Measurements from ENCODE around the gene CCDC88C. TPM values are rescaled to one million over a fixed set of nuclear protein-coding genes. Genes with fewer than 3 reads are reported as not detected.

Gene CCDC88C
- total RNA-seq, 6 donors from 2014 or later, result 33.1 to 119 (median 54.5) TPM

DNA sequence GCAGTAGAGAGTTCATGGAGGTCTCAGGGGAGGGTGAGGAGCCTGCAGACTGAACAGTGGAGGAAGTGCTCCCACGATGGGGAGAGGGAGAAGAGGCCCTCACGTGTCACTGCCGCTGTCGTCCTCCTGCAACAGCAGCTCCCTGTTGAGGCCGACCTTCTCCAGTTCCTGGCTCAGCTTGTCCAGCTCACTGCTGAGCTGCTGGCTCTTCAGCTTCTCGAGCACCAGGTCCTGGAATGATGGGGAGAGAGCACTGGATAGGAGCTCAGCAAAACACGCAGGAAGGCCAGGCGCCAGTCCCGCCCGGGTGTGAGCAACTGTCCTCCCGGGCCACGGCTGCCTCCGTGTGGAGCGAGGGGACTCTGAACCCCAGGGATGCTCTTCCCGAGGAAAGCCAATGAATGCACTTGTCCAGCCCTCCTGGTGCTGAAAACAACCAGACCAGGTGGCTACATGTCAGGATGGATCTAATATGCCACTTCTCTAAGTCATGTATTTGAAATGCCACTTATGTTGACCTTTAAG is 107.8 kb downstream of the CCDC88C start:
- no peaks in the 10 kb centered on the region for H3K9me3 ChIP-seq
- H3K27ac ChIP-seq, result no peak overlapping the region
- H3K27me3 ChIP-seq, result no peaks in the 10 kb centered on the region
- H3K4me1 ChIP-seq, result peaks cover 0 to 9% (median 8%) of the 10 kb centered on the region in 4 donors
- WGBS, 2 donors, result 76 to 85% methylated on average over 15 of the region's 15 CpGs
- peaks cover 21 to 84% (median 70%) of the 10 kb centered on the region in 4 donors for H3K36me3 ChIP-seq
- no peak for ATAC-seq (ENCODE audit: low FRiP score in 2 of 2)
- TF ChIP-seq POLR2AphosphoS5 (IDR thresholded peaks at IDR 0.05) (no peak), POLR2A (IDR thresholded peaks at IDR 0.05) (no peak), EP300 (IDR thresholded peaks at IDR 0.05) (no peak)
- TF ChIP-seq, protein P1, sequence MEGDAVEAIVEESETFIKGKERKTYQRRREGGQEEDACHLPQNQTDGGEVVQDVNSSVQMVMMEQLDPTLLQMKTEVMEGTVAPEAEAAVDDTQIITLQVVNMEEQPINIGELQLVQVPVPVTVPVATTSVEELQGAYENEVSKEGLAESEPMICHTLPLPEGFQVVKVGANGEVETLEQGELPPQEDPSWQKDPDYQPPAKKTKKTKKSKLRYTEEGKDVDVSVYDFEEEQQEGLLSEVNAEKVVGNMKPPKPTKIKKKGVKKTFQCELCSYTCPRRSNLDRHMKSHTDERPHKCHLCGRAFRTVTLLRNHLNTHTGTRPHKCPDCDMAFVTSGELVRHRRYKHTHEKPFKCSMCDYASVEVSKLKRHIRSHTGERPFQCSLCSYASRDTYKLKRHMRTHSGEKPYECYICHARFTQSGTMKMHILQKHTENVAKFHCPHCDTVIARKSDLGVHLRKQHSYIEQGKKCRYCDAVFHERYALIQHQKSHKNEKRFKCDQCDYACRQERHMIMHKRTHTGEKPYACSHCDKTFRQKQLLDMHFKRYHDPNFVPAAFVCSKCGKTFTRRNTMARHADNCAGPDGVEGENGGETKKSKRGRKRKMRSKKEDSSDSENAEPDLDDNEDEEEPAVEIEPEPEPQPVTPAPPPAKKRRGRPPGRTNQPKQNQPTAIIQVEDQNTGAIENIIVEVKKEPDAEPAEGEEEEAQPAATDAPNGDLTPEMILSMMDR (IDR thresholded peaks at IDR 0.05), result no peak
- H3K4me3 ChIP-seq, result no peak overlapping the region
- no peak for DNase-seq

DNA sequence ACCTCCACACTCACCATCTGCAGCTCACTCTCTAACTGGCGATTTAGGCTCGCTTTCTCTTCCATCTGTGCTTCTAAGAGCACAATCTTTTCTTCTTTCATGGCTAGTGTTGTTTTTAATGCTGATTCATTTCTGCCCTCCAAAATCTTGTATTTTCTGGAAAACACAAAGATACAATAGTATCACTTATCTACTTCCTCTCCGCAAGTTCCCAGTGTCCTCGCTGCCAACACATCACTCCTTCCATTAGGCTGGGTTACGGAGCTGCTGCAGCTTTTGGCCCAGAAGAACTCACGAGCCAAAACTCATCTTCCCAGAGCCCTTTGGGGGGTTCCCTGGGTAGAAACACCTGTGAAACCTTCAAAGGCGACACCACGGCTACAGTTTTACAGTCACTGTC is 109.3 kb downstream of the CCDC88C start:
- Histone ChIP-seq H3K9me3 (no peaks in the 10 kb centered on the region), H3K36me3 (peaks cover 15 to 80% (median 66%) of the 10 kb centered on the region in 4 donors), H3K27me3 (no peaks in the 10 kb centered on the region), H3K27ac (no peak overlapping the region), H3K4me1 (peaks cover 0 to 14% (median 8%) of the 10 kb centered on the region in 4 donors), H3K4me3 (no peak overlapping the region)
- DNase-seq (no peak), ATAC-seq (ENCODE audit: low FRiP score in 2 of 2) (no peak)
- no peak for TF ChIP-seq POLR2AphosphoS5 (IDR thresholded peaks at IDR 0.05)
- no peak for TF ChIP-seq EP300 (IDR thresholded peaks at IDR 0.05)
- no peak for TF ChIP-seq POLR2A (IDR thresholded peaks at IDR 0.05)
- TF ChIP-seq, protein P1 (IDR thresholded peaks at IDR 0.05), result no peak
- 91 to 97% methylated on average over 8 of the region's 8 CpGs for WGBS, 2 donors

GRCh38 chr14:91307652-91308051 is 110.0 kb downstream of the CCDC88C start:
- no peak for ATAC-seq (ENCODE audit: low FRiP score in 2 of 2)
- H3K36me3 ChIP-seq, result peaks cover 15 to 73% (median 59%) of the 10 kb centered on the region in 4 donors
- H3K27ac ChIP-seq, result no peak overlapping the region
- TF ChIP-seq, protein P1 (IDR thresholded peaks at IDR 0.05), result no peak
- no peak for TF ChIP-seq EP300 (IDR thresholded peaks at IDR 0.05)
- no peak for TF ChIP-seq POLR2AphosphoS5 (IDR thresholded peaks at IDR 0.05)
- TF ChIP-seq POLR2A (IDR thresholded peaks at IDR 0.05), result no peak
- 90 to 92% methylated on average over 5 to 7 of the region's 7 CpGs for WGBS, 2 donors
- H3K4me1 ChIP-seq, result peaks cover 0 to 19% (median 10%) of the 10 kb centered on the region in 4 donors
- DNase-seq, result no peak
- no peaks in the 10 kb centered on the region for H3K27me3 ChIP-seq
- H3K9me3 ChIP-seq, result no peaks in the 10 kb centered on the region
- H3K4me3 ChIP-seq, result no peak overlapping the region

GRCh38 chr14:91307046-91307445 is 110.6 kb downstream of the CCDC88C start:
- Histone ChIP-seq H3K36me3 (peaks cover 15 to 74% (median 59%) of the 10 kb centered on the region in 4 donors), H3K4me3 (no peak overlapping the region), H3K9me3 (no peaks in the 10 kb centered on the region), H3K27me3 (no peaks in the 10 kb centered on the region), H3K27ac (no peak overlapping the region), H3K4me1 (peaks cover 0 to 19% (median 10%) of the 10 kb centered on the region in 4 donors)
- ATAC-seq (ENCODE audit: low FRiP score in 2 of 2), result no peak
- WGBS, 2 donors, result 93% methylated on average over 10 to 12 of the region's 12 CpGs
- TF ChIP-seq EP300 (IDR thresholded peaks at IDR 0.05) (no peak), POLR2AphosphoS5 (IDR thresholded peaks at IDR 0.05) (no peak), POLR2A (IDR thresholded peaks at IDR 0.05) (no peak)
- TF ChIP-seq, protein P1 (IDR thresholded peaks at IDR 0.05), result no peak
- DNase-seq, result no peak

- TF ChIP-seq POLR2A (IDR thresholded peaks at IDR 0.05), result no peak
- no peak for TF ChIP-seq EP300 (IDR thresholded peaks at IDR 0.05)
- TF ChIP-seq, protein P1 (IDR thresholded peaks at IDR 0.05), result no peak
- TF ChIP-seq POLR2AphosphoS5 (IDR thresholded peaks at IDR 0.05), result no peak
- Histone ChIP-seq H3K27me3 (no peaks in the 10 kb centered on the region), H3K36me3 (peaks cover 15 to 79% (median 61%) of the 10 kb centered on the region in 4 donors), H3K4me3 (no peak overlapping the region), H3K9me3 (no peaks in the 10 kb centered on the region), H3K27ac (no peak overlapping the region), H3K4me1 (peaks cover 0 to 19% (median 9%) of the 10 kb centered on the region in 4 donors)
- 96% methylated on average over 3 of the region's 3 CpGs for WGBS, 2 donors
- DNase-seq (no peak), ATAC-seq (ENCODE audit: low FRiP score in 2 of 2) (no peak)
These were observed 111.1 kb downstream of the CCDC88C start for GRCh38 chr14:91306547-91306946.

Measured in upper lobe of left lung (tissue), 6 donors.